DND-41 (cell line): ENCODE results near the gene SEC16A.

Experiments used
- CTCF ChIP-seq: IDR thresholded peaks from 2 replicates; pipeline ENCODE4 v1.5.1; 2012; ENCODE audit warnings: borderline replicate concordance, low read length, moderate library complexity, mild to moderate bottlenecking; ENCODE audit not compliant: poor library complexity, severe bottlenecking; ENCODE audit errors: extremely low read depth
- EZH2 ChIP-seq: IDR thresholded peaks from 3 replicates; pipeline ENCODE4 v1.6.1; 2012; ENCODE audit warnings: borderline replicate concordance, low read depth, mild to moderate bottlenecking, moderate library complexity, low read length, inconsistent platforms; ENCODE audit not compliant: severe bottlenecking

GRCh38 chr9:136398286-136398685, 84.6 kb downstream of the SEC16A start:
- TF ChIP-seq CTCF (no peak), EZH2 (no peak)
